Right cardiac atrium (tissue), 5 donors: ENCODE data around the gene PMFBP1. TPM values are rescaled to one million over a fixed set of nuclear protein-coding genes. Genes with fewer than 3 reads are reported as not detected.
"Not testable (repeated sequence)": the region's sequence is repeated elsewhere in the genome, so short reads cannot be mapped to it uniquely, and the experiment has no call there.

ENCODE experiments used
- ATAC-seq, 2 donors: fragments of 200-7000 bp; cut with Tn5 transposase; one replicate each; pipeline versions ENCODE4 v1.8.0 to v1.9.1; 2020; ENCODE audit warnings: moderate library complexity in 2 of 2, mild to moderate bottlenecking in 1 of 2
- DNase-seq, 3 donors: peaks; one replicate each; pipeline ENCODE4 v3.0.0-alpha.2; 2020
- H3K27ac ChIP-seq: one replicate; pipeline ENCODE4 v1.5.1; 2013; ENCODE audit warnings: mild to moderate bottlenecking, low read length, control low read depth, moderate library complexity
- H3K27me3 ChIP-seq: one replicate; pipeline ENCODE4 v1.6.1; 2013; ENCODE audit not compliant: control insufficient read depth, insufficient read depth
- H3K4me1 ChIP-seq: one replicate; pipeline ENCODE4 v1.6.1; 2013; ENCODE audit warnings: low read length; ENCODE audit not compliant: control insufficient read depth, insufficient read depth
- H3K4me3 ChIP-seq: one replicate; pipeline ENCODE4 v1.5.1; 2013; ENCODE audit warnings: low read length, control low read depth
- H3K9me3 ChIP-seq: one replicate; pipeline ENCODE4 v1.6.1; 2013; ENCODE audit warnings: low read length; ENCODE audit not compliant: control insufficient read depth
- WGBS: extraction: QIAGEN DNeasy Blood & Tissue Kit; methylation state at CpG from one replicate; pipeline ENCODE4 v1.1.7; 2013; 5-methylcytosine and 5-hydroxymethylcytosine counted together
- intact Hi-C, 4 donors: fragments of 100-400 bp; cut with DNase I; formaldehyde crosslinking; loops; one replicate each; pipeline versions ENCODE4 v1.11.0 to v1.14.0; 2022 to 2023
- polyA plus RNA-seq: library from polyadenylated mRNA; stranded (reverse); fragments of 200-250 nt; gene quantifications from one replicate; pipeline ENCODE4 v1.2.3, GENCODE V29; 2013
- total RNA-seq, 4 donors: library from RNA; stranded (reverse); fragmentation: NEBNext Ultra II Directional; extraction: Animal tissue kit (Norgen Biotek cat#: 25700); gene quantifications; one replicate each; pipeline ENCODE4 v1.2.1, GENCODE V29; 2021
- donor health status: healthy with polysubstance abuse.
- donor health status: DM: no; HTN: yes; CAD: no.
- donor health status: DM: no; HTN: no; CAD: no.
- donor health status: DM: no; HTN: yes; CAD: no; lungs with severe emphysema.
- donor health status: DM: yes; HTN: yes; CAD: no.

Gene PMFBP1
- total and polyA plus RNA-seq, 5 donors = 0.38 to 0.51 (median 0.43) TPM; not detected in 1

GRCh38 chr16:72083778-72084404 is 88.1 kb downstream of the PMFBP1 start:
- intact Hi-C loops = no loop called here
- Histone ChIP-seq H3K4me3 (no peak overlapping the region), H3K27ac (no peak overlapping the region), H3K9me3 (no peaks in the 10 kb centered on the region), H3K4me1 (peaks cover 6% of the 10 kb centered on the region), H3K27me3 (no peaks in the 10 kb centered on the region)
- no peak for ATAC-seq
- DNase-seq = no peak
- WGBS = 64% methylated on average over 3 of the region's 3 CpGs

- H3K27me3 ChIP-seq, H3K9me3 ChIP-seq, H3K4me3 ChIP-seq, H3K4me1 ChIP-seq, DNase-seq, intact Hi-C loops, ATAC-seq, H3K27ac ChIP-seq: not testable (repeated sequence)
- WGBS = 95% methylated on average over 2 of the region's 5 CpGs
Observed at GRCh38 chr16:72076991-72077706, 94.8 kb downstream of the PMFBP1 start.

GRCh38 chr16:72075067-72075466 is 96.9 kb downstream of the PMFBP1 start:
- H3K4me3 ChIP-seq, H3K27me3 ChIP-seq, intact Hi-C loops, DNase-seq, H3K9me3 ChIP-seq: not testable (repeated sequence)
- Histone ChIP-seq H3K27ac (peak overlapping the region; percentile 48), H3K4me1 (peaks cover 13% of the 10 kb centered on the region)
- ATAC-seq = peak; percentile 24 to 39
- WGBS = 44% methylated on average over 2 of the region's 6 CpGs

DNA sequence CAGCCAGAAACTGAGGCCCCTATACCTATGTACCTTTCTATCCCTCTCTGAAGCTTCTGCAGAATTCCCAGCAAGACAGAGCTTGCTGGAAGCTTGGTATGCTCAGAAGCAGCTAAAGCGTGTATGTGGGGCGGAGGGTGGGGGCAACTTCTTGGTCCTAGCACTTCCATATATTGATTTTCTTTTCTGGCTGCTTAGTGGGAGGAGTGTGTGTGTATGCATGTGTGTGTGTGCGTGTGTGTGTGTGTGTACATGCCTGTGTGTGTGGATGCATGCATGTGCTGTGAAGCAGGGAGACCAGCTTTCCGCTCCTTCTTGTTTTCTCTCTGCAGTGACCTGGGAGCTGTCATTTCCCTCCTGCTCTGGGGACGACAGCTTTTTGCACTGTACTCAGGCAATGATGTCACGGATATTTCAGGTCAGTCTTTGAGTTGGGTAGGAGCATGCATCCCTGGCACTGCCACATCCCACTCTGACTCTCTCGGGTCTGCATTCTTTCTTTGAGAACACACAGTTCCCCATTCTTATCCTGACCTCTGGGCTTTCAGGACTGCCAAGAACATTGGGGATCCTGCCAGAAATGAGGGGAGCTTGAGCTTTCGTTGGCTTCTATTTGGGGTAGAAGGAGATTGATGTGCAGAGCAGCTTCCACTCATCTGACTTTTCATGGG is 98.3 kb downstream of the PMFBP1 start:
- peak; percentile 93 to 96 for ATAC-seq
- H3K9me3 ChIP-seq = no peaks in the 10 kb centered on the region
- 47% methylated on average over 8 of the region's 8 CpGs for WGBS
- no peaks in the 10 kb centered on the region for H3K27me3 ChIP-seq
- H3K4me1 ChIP-seq = peaks cover 13% of the 10 kb centered on the region
- intact Hi-C loops = no loop called here
- H3K4me3 ChIP-seq = no peak overlapping the region
- DNase-seq = peak; percentile 61 to 87 (median 69)
- H3K27ac ChIP-seq = peak overlapping the region; percentile 95

DNA sequence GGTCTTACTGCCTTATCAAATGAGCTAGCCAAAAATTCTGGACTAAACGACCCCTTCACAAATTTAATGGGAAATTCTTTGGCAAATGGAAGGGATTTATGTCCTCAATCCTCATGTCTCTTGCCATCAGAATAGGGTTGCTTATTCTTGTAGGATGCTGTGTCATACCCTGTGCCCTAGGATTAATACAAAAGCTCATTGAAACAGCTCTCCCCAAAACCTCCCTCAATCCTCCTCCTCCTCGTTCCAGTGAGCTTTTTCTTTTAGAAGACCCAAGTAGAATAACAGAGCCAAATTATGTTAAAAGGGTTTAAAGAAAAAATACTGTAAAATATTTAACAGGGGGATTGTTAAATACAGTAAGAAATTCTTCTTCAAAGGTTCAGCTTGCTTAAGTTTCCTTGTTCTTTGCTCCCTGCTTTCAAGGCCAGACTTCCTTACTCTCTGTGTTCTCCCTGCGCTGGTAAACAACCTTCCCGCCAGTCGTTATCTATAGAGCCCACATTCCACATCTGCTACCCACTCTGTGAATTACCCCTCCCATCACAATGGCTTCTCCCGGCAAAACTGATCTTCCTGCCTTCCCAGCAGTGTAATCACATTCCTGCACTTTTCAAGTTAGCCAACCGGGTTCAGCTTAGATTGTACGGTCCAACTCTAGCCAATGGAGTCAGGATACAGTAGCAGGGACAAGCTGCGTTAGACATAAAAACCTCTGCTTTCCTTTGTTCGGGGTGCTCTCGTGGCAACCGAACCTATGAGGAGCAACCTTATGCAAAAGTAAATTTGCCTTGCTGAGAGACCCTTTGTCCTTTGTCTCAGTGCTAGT is 99.2 kb downstream of the PMFBP1 start:
- Histone ChIP-seq H3K27ac (peak overlapping the region; percentile 93), H3K4me1 (peaks cover 13% of the 10 kb centered on the region), H3K4me3 (no peak overlapping the region), H3K27me3 (no peaks in the 10 kb centered on the region), H3K9me3 (no peaks in the 10 kb centered on the region)
- ATAC-seq = peak; percentile 78 to 83
- intact Hi-C loops = no loop called here
- DNase-seq = peak in 1 of 3 donors; percentile 59
- WGBS = 25% methylated on average over 12 of the region's 12 CpGs

Other genes with a start within 250 kb of the PMFBP1 start
- gene PKD1L3, start 171.8 kb downstream of the PMFBP1 start, total RNA-seq = 1 to 10 TPM in 1 of 4 donors, under 1 TPM in 3; 0.26 to 1.1 (median 0.44) TPM
- 0.18 TPM for gene PKD1L3, start 171.8 kb downstream of the PMFBP1 start, polyA plus RNA-seq
- 10 to 100 TPM; 44.1 to 55.7 (median 47.4) TPM for gene DHODH, start 163.4 kb downstream of the PMFBP1 start, total RNA-seq
- gene DHODH, start 163.4 kb downstream of the PMFBP1 start, polyA plus RNA-seq = 38.9 TPM
- 100 to 1,000 TPM in 1 of 4 donors, 10 to 100 TPM in 2, 1 to 10 TPM in 1; 3.1 to 103 (median 36.3) TPM for gene HP, start 117.7 kb downstream of the PMFBP1 start, total RNA-seq
- gene HP, start 117.7 kb downstream of the PMFBP1 start, polyA plus RNA-seq = 13.2 TPM
- gene HPR, start 108.9 kb downstream of the PMFBP1 start, total RNA-seq = 10 to 100 TPM; 13.2 to 25.3 (median 15.8) TPM
- 38.7 TPM for gene HPR, start 108.9 kb downstream of the PMFBP1 start, polyA plus RNA-seq
- 1 to 10 TPM; 4.5 to 7.9 (median 5.4) TPM for gene TXNL4B, start 78.5 kb downstream of the PMFBP1 start, total RNA-seq
- gene TXNL4B, start 78.5 kb downstream of the PMFBP1 start, polyA plus RNA-seq = 5.0 TPM
- 10 to 100 TPM; 37.2 to 45.9 (median 43.1) TPM for gene DHX38, start 78.3 kb downstream of the PMFBP1 start, total RNA-seq
- gene DHX38, start 78.3 kb downstream of the PMFBP1 start, polyA plus RNA-seq = 27.7 TPM